ENCODE measurements around the gene RBPJL.
A peak's percentile ranks its signal among the peaks of the same experiment; 100 is the strongest.

RBPJL gene, protein sequence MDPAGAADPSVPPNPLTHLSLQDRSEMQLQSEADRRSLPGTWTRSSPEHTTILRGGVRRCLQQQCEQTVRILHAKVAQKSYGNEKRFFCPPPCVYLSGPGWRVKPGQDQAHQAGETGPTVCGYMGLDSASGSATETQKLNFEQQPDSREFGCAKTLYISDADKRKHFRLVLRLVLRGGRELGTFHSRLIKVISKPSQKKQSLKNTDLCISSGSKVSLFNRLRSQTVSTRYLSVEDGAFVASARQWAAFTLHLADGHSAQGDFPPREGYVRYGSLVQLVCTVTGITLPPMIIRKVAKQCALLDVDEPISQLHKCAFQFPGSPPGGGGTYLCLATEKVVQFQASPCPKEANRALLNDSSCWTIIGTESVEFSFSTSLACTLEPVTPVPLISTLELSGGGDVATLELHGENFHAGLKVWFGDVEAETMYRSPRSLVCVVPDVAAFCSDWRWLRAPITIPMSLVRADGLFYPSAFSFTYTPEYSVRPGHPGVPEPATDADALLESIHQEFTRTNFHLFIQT

DNA sequence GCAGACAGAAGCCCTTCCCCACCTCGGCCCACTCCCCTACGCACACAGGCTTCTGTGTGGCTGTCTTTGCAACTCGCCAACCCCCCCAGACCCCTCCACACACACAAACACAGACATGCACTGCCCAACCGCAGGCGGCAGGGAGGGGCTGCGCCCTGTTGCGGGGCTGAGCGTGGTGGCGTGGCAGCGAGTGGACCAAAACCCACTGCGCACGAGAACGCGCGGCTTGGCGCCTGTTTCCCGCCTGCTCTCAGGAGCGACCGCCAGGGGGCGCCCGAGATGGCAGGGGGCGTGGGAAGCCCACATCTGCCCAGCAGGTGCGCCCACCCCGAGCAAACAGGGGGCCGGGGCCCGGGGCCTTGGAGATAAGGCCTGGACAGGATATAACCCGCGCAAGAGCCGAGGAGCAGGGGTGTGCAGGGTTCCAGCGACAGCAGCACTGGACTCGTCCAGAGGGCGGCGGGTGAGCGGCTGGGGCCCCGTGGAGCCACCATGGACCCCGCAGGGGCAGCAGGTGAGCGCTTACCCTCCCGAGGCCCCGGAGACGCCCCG, at the start of gene RBPJL:
Gene RBPJL (plus strand): TSS at position 410 of the 552 bp plus-strand sequence. CDS start 83 bp downstream, at position 493.
- DNase-seq: peak; percentile 10 to 18 (median 15)

DNA sequence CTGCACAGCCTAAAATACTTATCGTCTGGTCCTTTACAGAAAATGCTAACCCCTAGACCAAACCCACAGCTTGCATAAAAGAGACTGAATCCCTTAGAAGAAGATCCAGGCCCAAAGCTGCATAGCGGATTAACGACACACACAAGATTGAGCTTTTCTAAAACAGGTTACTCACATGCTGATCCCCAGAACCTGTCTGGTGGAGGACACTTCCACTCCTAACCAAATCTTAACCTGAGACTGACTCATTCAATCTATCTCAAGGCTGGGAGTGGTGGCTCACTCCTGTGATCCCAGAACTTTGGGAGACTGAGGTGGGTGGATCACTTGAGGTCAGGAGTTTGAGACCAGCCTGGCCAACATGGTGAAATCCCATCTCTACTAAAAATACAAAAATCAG, 49.5 kb upstream of the RBPJL start:
- no peak for DNase-seq

DNA sequence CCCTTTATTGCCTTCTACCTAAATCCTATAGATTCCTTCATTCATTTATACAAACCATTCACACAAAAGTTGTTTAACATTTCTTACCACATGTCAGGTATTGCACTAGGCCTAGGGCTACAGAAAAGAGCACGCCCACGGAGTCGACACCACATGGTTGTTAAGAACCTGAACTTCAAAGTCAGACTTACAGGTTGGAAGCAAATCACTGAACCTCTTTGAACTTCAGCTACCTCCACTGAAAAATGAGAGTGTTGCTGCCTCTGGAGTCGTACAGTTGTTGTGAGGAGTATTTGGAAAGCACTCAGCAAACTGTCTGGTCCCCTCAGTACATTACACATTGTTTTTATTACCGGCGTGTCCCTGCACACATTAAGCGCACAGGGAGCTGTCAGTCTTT, 48.9 kb upstream of the RBPJL start:
- DNase-seq: no peak

DNA sequence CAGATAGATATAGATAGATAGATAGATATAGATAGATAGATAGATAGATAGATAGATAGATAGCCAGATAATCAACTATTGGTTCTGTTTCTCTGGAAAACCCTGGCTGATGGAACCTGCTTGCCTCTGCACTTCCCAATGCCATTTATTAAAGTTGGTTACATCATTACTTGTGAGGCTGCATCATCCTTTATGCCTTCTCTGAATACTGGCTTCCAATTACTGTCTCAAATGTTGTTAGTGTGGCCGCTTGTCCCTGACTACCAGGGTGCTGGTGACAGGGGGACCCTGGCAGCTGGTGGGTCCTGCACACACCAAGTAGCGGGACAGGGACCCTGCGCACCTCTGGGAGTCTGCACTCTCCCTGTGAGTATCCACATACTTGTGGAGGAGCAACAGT, 48.4 kb upstream of the RBPJL start:
- DNase-seq: no peak

DNA sequence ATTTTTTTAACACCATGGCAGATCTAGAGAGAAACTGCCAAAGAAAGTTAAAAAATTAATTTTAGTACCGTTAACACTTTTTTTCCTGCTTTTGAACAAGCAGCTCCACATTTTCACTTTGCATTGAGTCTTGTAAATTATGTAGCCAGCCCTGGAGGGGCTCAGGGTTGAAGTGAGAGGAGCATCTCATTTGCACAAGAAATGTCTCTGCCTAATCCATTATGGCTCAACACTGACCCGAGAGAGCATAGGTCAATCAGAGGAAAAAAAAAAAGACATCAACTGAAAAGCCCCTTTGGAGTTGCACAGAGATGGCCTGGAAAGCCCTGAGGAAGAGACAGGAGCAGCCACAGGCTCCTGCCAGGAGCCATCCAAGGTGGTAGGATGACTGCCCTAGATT, 48.0 kb upstream of the RBPJL start:
- DNase-seq: no peak

DNA sequence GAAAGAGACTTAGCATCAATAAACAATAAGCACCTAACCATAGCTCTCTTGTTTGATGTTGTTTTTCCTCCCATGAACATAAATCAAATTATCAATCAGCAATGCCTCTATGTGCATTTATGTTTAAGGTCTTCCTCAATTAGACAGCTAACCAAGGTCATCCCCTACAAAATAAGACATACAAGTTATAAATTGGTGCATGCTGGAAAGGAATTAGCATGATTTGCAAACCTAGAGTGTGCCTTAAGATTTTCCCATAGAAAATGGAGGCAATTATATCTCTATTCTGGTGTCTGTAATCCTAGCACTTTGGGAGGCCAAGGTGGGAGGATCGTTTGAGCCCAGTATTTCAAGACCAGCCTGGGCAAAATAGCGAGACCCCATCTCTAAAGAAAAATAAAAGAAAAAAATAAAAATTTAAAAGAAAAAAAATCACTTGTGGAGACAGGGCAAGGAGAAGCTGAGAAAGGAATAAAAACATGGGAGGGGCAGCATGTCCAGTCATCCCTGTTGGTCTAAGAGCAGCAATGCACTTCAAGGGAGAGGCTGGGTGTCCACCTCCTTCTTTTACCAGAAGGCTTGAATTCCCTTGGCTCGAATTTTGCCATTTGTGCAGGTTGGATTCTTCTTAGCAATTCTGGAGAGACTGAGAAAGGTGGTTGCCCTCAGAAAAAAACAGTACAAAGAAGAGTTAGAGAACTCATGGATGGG, 42.9 kb upstream of the RBPJL start:
- no peak for DNase-seq

DNA sequence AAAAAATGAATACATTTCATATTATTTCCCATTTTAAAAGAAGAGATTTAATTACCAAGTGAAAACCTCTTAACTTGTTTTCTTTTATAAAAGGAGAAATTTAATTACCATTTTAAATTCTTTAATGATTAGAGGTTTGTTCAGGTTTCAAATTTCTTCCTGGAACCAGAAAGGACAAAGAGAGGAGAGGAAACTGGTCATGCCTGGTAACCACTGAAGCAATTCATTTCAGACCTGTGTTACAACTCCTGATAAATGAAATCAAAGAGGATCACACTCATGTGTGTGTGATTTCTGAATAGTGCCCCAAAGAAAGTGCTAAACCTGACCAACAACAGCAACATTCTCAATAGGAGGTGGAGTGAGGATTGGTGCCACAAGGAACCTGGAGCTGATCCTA, 39.7 kb upstream of the RBPJL start:
- DNase-seq: no peak

DNA sequence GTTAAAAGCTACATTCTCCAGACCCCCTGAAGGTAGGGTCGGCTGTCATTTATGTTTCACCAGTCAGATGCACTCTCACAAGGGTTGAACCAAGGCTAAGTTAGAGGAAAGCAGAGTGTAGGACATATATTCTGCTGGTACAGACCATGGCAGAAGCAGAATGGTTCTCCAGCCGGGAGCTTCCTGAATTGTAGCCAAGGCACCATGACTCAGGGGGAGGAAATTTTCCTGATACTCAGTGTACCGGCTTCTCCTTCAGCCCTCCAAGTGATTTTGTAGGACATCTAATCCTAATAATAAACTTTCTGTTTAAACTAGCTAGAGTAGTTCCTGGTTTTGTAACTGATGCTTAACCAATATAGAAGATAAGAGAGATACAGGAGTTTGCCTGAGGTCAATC, 38.1 kb upstream of the RBPJL start:
- DNase-seq: no peak

DNA sequence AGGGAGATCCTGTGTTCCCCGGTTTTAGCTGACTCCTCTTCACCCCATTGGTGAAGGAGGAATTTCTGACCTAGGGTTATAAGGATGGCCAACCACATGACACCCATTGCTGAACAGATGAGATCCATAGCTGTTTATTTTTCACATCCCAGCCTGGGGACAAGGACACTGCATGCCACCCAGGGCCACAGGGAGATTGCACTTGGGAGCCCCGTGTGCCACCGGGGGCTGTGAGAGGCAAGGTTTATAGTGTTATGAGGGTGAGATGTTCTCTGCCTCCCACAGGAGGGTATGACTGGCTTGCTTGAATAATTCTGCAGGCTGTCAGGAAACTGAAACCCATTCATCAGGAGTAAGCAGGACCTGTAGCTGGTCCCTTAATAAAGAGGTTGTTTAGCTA, 37.6 kb upstream of the RBPJL start:
- no peak for DNase-seq

DNA sequence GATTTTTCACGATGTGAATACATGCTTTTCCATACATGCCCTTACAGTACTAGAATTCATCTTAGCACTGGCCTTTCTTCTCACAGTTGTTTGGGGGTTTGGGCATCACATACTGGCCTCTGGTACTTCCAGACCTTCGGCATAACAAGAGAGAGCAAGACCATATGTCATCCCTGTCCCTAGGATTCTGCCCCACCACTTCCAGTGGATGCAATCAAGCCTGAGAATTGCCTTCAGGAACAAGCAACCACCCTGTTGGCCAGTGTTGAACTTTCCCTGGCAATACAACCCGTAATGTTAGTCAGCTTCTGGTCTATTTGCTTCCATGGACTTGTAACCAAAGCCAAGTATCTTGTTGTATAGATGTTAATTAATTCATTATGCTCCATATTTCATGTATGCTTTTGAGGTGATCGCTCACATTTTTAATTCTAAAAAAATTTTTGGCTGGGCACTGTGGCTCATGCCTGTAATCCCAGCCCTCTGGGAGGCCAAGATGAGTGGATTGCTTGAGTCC, 36.8 kb upstream of the RBPJL start:
- no peak for DNase-seq

DNA sequence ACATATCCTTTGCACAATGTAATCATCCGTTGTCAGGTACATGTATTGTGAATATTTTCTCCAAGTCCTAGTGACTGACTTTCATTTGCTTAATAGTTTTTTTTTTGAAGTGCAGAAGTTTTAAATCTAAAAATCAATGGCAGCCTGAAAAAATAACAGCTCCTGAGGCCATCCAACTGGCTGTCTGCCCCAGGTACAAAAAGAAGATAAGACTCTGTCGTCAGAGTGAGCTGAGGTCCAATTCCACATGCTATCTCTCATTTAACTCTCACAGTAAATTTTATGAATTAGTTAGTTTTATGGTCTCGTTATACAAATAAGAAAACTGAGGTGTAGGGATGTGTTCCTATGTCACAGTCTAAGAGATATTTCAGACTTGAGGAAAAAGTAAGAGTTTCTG, 31.3 kb upstream of the RBPJL start:
- no peak for DNase-seq

DNA sequence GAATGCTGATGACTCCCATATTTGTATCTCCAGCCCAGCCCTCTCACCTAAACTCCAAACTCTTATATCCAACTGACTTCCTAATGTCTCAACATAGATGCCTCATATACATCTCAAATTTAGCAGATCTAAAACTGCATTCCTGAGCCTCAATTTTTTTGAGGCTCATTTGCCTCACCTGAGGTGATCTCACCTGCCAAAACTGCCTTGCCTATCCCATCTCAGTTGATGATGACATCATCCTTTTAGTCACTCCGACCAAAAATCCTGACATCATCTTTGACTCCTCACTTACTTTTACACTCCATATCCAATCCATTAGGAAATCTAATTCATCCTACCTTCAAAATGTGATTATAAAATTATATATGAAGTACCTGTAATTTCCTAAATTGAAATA, 26.6 kb upstream of the RBPJL start:
- DNase-seq: no peak

DNA sequence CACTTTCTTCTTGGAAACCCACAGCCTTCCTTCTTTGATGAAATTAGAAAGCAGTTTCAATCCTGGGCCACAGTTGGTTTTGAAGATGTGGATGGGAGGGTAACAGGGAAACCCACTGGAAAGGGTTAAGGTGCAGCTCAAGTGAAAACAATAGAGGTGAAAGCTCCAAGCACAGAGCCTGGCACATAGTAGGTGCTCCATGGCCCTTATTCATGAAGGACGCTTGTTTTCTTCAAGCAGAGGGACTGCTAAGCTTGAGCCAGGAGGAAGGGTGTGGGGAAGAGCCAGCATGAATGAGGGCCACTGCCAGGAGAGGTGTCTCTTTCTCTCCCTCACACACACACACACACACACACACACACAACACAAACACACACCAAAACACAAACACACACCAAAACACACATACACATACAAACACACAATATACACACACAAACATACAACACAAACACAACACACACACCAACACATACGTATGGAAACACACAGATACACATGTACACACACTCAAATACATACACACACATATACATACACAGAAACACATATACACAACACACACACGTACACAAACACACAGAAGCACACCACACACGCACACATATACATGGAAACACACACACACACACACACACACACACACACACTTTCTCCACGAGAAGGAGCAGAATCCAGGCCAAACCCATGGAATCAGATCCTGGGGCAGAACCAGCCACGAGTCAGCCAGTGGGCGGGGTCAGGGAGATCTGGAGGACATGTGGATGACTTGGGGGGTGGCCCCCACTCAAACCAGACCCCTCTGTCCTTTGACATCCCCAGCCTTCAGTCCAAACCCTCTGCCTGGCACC, 23.7 kb upstream of the RBPJL start:
- no peak for DNase-seq

DNA sequence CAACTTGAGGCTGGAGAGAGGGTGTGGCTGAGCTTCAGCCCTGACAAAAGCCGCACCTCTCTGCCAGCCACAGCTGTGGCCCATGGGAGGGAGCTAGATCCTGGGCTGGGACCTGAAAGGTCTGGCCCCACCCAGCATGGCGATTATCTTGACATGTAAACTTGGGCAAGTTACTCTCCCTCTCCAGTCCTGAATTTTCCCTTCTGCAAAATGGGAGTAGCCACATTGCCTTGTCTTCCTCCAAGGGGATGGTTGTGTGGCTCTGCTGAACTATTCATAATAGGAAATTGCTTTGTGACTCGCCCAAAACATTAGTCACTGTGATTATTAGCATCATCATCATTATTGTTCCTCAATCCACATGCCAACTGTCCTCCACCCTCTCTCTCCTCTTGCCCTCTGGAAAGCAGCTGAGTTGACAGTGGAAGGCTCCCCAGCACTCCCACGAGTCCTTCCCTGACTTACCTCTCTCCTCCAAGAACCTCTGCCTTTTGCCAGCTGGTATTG, 23.0 kb upstream of the RBPJL start:
- DNase-seq: no peak

DNA sequence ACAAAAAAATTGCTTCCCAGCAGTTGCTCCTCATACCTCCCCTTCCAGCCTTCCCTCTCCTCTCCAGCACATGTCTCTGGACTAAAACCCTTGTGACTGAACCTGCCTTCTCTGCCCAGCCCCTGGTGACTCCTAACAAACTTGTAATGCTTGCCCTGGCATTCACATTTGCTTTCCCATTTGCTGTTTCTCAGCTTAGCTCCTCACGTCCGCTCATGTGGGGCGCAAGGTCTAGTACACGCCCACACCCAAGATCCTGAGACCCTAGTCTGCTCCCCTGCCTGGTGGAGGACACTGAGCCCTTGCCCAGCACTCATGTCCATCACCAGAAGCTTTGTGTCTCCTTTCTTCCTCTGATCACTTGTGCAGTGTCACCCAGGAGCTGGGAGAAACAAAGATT, 18.3 kb upstream of the RBPJL start:
- DNase-seq: no peak

DNA sequence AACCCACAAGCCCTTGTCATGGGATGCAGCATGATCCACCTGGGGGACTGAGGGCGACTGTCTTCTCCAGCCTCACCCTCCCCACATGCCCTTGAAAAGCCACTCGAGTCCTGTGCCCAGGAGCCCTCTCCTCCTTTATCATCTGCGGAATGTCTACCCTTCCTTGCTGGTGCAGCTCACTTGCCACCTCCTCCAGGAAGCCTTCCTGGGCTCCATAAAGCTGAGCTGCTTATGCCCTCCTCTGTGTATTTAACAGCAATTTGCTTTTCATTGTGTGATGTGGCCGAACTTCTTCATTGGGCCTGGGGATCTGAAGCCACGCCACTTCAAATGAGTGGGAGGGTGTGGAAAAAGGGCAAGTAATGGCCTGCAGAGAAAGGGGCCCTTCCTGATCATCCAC, 17.8 kb upstream of the RBPJL start:
- no peak for DNase-seq

DNA sequence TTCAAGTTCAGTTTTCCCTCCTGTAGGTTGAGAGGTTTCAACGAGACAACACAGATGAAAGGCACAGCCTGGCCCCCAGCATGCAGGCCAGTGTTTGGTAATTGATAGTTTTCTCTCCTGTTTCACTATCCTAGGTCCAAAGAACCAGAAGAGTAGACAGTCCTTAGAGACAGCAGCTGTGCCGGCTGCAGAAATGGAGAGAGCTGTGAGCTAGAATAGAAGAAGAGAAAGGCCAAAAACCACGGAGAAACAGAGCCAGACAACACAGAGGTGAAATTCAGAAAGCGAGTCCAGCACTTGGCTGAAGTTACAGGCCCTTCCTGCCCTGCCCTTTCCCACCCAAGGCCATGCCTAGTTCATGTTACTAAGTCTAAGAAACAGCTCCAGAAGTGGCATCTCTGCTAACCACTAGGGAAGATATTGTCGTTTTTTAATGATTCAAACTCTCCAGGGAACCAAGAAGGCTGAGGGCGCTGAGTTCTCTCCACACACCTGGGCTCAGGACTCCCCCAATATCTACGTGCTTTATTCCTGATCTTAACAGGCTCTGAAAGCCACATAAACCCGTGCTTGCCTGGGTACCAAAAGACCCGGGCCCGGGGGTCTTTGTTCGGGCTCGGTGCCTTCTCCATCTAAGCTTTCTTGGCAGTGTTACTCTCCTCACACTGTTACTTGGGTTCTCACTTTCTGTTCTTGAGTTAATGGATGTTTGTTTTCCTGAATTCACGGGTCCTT, 16.5 kb upstream of the RBPJL start:
- DNase-seq: no peak

DNA sequence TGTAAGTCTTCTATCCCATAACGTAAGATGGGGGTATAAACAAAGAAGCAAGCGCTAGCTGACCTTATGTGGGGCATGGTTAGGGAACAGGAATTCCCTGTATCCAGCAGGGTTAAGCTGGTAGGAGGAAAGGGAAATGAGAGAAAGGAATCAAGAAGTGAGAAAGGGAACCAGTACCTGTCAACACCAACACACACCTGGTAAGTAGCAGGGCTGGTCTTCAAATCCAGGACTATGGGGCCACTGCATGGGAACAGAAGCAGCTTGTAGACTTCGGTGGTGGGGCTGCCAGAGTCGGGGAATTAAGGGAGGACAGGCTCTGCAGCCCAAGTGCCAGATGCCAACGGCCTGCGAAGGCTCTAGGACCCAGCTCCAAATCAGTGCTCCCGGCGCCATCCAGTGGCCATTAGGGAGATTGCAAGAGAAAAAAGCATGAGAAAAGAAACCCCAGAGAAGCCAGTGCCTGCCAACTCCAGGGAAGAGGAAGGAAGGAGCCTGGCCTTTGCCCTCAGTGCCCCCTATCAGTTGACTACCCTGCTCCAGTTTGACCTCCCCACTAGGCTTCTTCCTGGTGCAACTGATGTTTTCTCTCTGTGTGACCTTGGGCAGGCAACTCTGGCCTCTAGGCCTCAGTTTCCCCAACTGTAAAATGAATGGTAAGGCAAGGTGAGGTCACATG, 15.8 kb upstream of the RBPJL start:
- peak; percentile 14 to 34 (median 22) for DNase-seq

DNA sequence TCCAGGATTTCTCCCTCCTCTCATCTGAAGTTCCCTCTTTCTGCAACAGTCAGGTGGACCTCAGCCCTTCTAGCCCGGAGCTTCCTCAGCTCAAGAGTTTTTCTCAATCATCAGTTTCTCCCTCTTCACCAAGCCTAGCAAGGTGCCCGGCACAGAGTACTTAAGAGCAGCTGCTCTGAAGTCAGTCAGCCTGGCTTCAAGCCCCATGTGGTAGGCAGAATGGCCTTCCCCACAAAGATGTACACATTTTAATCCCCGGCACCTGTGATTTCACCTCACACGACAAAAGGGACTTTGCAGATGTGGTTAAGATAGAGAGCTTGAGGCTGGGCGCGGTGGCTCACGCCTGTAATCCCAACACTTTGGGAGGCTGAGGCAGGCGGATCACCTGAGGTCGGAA, 15.1 kb upstream of the RBPJL start:
- DNase-seq: no peak

DNA sequence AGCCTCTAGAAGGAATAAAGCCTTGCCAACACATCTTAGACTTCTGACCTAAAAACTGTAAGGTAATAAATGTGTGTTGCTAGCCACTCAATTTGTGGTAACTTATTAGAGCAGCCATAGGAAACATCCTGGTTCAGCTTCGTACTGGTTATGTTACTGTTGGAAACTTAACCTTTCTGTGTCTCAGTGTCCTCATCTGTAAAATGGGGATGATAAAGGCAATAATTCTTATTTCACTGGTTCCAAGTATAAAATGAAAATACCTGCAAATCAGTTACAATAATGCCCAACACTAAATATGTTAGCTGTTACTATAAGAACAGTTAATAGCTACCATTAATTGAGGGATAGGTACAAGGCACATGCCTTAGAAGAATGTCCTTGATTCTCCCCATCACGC, 14.3 kb upstream of the RBPJL start:
- DNase-seq: no peak

Data from activated CD4-positive, CD25-positive, alpha-beta regulatory T cell (primary cell).